Keratinocyte (primary cell): ENCODE measurements around the gene ZNF568. TPM values are rescaled to one million over a fixed set of nuclear protein-coding genes. Genes with fewer than 3 reads are reported as not detected.

ENCODE experiments used
- DNase-seq: peaks from one replicate; pipeline ENCODE4 v3.0.0-alpha.2; 2011; ENCODE audit warnings: low read depth, missing footprints, low spot score
- FAIRE-seq: peaks from 2 replicates; lab custom pipeline; 2011; peaks lifted over from hg19 to GRCh38; lab: Jason Lieb, UNC
- H2AFZ ChIP-seq: 2 replicates; pipeline ENCODE4 v1.6.0; 2012; ENCODE audit warnings: low read length, control low read depth, inconsistent platforms; ENCODE audit not compliant: control insufficient read depth
- H3K27ac ChIP-seq: 2 replicates; pipeline ENCODE4 v1.5.1; 2011; ENCODE audit warnings: low read length; ENCODE audit not compliant: control insufficient read depth, insufficient read depth
- H3K27me3 ChIP-seq: 3 replicates; pipeline ENCODE4 v1.6.0; 2011; ENCODE audit warnings: low read length; ENCODE audit not compliant: control insufficient read depth, insufficient read depth; ENCODE audit errors: extremely low read depth
- H3K36me3 ChIP-seq, 2 experiments: 2 replicates in 1 of 2; 3 replicates in 1 of 2; pipeline ENCODE4 v1.5.1; 2011; ENCODE audit warnings: low read length in 2 of 2, mild to moderate bottlenecking in 1 of 2; ENCODE audit not compliant: control insufficient read depth in 2 of 2, insufficient read depth in 2 of 2; ENCODE audit errors: extremely low read depth in 1 of 2
- H3K4me1 ChIP-seq: 3 replicates; pipeline ENCODE4 v1.5.1; 2011; ENCODE audit warnings: low read length; ENCODE audit not compliant: control insufficient read depth, insufficient read depth; ENCODE audit errors: extremely low read depth
- H3K4me2 ChIP-seq: 3 replicates; pipeline ENCODE4 v1.6.0; 2011; ENCODE audit warnings: low read depth, low read length; ENCODE audit not compliant: control insufficient read depth, insufficient read depth; ENCODE audit errors: extremely low read depth
- H3K4me3 ChIP-seq, 3 experiments: fragments of 200-600 bp in 1 of 3; sonication (generic) in 1 of 3; 2 replicates in 2 of 3; 3 replicates in 1 of 3; pipeline ENCODE4 v1.5.1; 2011 to 2016; ENCODE audit warnings: low read length in 3 of 3, mild to moderate bottlenecking in 3 of 3, control low read depth in 2 of 3, inconsistent platforms in 1 of 3, low read depth in 1 of 3, mixed read lengths in 1 of 3, mixed run types in 1 of 3, moderate library complexity in 1 of 3; ENCODE audit not compliant: control insufficient read depth in 2 of 3, insufficient read depth in 2 of 3; ENCODE audit errors: extremely low read depth in 1 of 3
- H3K79me2 ChIP-seq: 2 replicates; pipeline ENCODE4 v1.6.0; 2012; ENCODE audit warnings: low read length; ENCODE audit not compliant: control insufficient read depth, insufficient read depth
- H3K9ac ChIP-seq: 3 replicates; pipeline ENCODE4 v1.6.0; 2011; ENCODE audit warnings: low read length; ENCODE audit not compliant: control insufficient read depth, insufficient read depth; ENCODE audit errors: extremely low read depth
- H3K9me1 ChIP-seq: 3 replicates; pipeline ENCODE4 v1.6.0; 2011; ENCODE audit warnings: low read length; ENCODE audit not compliant: control insufficient read depth, insufficient read depth; ENCODE audit errors: extremely low read depth
- H3K9me3 ChIP-seq: 2 replicates; pipeline ENCODE4 v1.5.1; 2012; ENCODE audit warnings: low read depth, low read length; ENCODE audit not compliant: control insufficient read depth
- H4K20me1 ChIP-seq: 3 replicates; pipeline ENCODE4 v1.6.0; 2011; ENCODE audit warnings: low read length; ENCODE audit not compliant: control insufficient read depth, insufficient read depth; ENCODE audit errors: extremely low read depth
- EZH2 ChIP-seq: IDR thresholded peaks from one replicate; pipeline ENCODE4 v1.6.1; 2012; ENCODE audit warnings: inconsistent platforms, mild to moderate bottlenecking, low read length, moderate library complexity
- dilution Hi-C: fragments of 300-500 bp; cut with MboI; formaldehyde crosslinking; loops from one replicate; pipeline ENCODE4 v1.7.0; 2020; ENCODE audit warnings: low sequenced_read_pairs; ENCODE audit not compliant: extremely low pct_ligation_motif_present
- polyA plus RNA-seq, 5 experiments: library from polyadenylated mRNA; depleted of rRNA in 3 of 5; stranded (reverse) in 3 of 5; stranded (forward) in 1 of 5; unstranded in 1 of 5; fragments of >200 nt; gene quantifications; 1 replicate in 1 of 5; 2 replicates in 3 of 5; 3 replicates in 1 of 5; pipeline versions ENCODE4 v1.2.1 to v1.2.3, GENCODE V29; 2011 to 2012; ENCODE audit warnings: missing spikeins in 2 of 5, low read depth in 1 of 5, low replicate concordance in 1 of 5
- TF ChIP-seq, protein P1 (sequence below), 3 experiments: IDR thresholded peaks in 1 of 3; conservative IDR thresholded peaks in 1 of 3; optimal IDR thresholded peaks in 1 of 3; 2 replicates in 2 of 3; 3 replicates in 1 of 3; pipeline versions ENCODE3 to v1.5.1; 2011; ENCODE audit warnings: low read length in 3 of 3, mild to moderate bottlenecking in 3 of 3, moderate library complexity in 2 of 3, control low read depth in 1 of 3, inconsistent platforms in 1 of 3; ENCODE audit not compliant: insufficient read depth in 2 of 3; ENCODE audit errors: extremely low read depth in 1 of 3

Gene ZNF568
- polyA plus RNA-seq, 1 donor (not counting 4 experiments of a cell fraction or from before 2014, with no cell fraction given) = 4.1 TPM

DNA sequence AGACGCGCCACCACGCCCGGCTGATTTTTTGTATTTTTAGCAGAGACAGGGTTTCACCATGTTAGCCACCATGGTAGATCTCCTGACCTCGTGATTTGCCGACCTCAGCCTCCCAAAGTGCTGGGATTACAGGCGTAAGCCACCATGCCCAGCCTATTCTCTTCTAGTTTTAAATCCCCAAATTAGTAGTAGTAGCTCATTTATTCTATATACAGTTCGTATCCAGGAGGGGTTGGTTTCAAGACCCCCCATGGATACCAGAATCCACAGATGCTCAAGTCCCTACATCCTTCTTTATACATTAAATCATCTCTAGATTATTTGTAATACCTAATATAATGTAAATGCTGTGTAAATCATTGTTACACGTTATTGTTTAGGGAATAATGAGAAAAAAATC lies 2.0 kb downstream of the ZNF568 start:
- dilution Hi-C loops = no loop called here
- H3K4me3 ChIP-seq = no peak overlapping the region

DNA sequence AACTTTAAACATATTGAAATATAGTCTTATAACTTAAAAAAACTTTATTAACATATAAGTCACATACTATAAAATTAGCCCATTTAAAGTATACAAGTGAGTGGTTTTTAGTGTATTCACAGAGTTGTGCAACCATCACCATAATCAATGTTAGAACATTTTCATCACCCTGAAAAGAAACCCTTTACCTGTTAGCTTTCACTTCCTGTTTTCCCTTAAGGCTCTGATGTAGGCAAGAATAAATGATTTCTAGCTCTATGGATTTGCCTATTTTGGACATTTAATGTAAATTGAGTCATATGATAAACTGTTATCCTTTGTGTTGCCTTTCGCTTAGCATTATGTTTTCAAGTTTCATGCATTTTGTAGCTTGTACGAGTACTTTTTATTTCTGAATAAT lies 15.6 kb downstream of the ZNF568 start:
- H3K4me3 ChIP-seq = no peak overlapping the region
- no peak overlapping the region for H3K4me2 ChIP-seq
- H4K20me1 ChIP-seq = no peaks in the 10 kb centered on the region
- DNase-seq (no peak), FAIRE-seq (no peak)
- no peak overlapping the region for H2AFZ ChIP-seq
- H3K9me1 ChIP-seq = no peaks in the 10 kb centered on the region
- no peak for TF ChIP-seq EZH2
- TF ChIP-seq, protein P1, sequence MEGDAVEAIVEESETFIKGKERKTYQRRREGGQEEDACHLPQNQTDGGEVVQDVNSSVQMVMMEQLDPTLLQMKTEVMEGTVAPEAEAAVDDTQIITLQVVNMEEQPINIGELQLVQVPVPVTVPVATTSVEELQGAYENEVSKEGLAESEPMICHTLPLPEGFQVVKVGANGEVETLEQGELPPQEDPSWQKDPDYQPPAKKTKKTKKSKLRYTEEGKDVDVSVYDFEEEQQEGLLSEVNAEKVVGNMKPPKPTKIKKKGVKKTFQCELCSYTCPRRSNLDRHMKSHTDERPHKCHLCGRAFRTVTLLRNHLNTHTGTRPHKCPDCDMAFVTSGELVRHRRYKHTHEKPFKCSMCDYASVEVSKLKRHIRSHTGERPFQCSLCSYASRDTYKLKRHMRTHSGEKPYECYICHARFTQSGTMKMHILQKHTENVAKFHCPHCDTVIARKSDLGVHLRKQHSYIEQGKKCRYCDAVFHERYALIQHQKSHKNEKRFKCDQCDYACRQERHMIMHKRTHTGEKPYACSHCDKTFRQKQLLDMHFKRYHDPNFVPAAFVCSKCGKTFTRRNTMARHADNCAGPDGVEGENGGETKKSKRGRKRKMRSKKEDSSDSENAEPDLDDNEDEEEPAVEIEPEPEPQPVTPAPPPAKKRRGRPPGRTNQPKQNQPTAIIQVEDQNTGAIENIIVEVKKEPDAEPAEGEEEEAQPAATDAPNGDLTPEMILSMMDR (optimal IDR thresholded peaks at IDR 0.05 in 1 of 3, IDR thresholded peaks at IDR 0.05 in 1 of 3, conservative IDR thresholded peaks at IDR 0.05 in 1 of 3; ENCODE audit: extremely low read depth in 1 of 3, insufficient read depth in 2 of 3, low read length in 3 of 3) = no peak
- H3K4me1 ChIP-seq = no peaks in the 10 kb centered on the region
- dilution Hi-C loops = no loop called here
- H3K79me2 ChIP-seq = no peaks in the 10 kb centered on the region
- H3K27me3 ChIP-seq = no peaks in the 10 kb centered on the region
- peaks cover 2% of the 10 kb centered on the region in 2 experiments for H3K36me3 ChIP-seq
- no peak overlapping the region for H3K9ac ChIP-seq
- no peak overlapping the region for H3K27ac ChIP-seq
- H3K9me3 ChIP-seq = no peaks in the 10 kb centered on the region

More for the DNA sequence above, 2.0 kb downstream of the ZNF568 start:
- H3K27ac ChIP-seq = no peak overlapping the region
- DNase-seq = no peak
- H3K36me3 ChIP-seq = peaks cover 1 to 5% of the 10 kb centered on the region in 2 experiments
- TF ChIP-seq, protein P1 (optimal IDR thresholded peaks at IDR 0.05 in 1 of 3, IDR thresholded peaks at IDR 0.05 in 1 of 3, conservative IDR thresholded peaks at IDR 0.05 in 1 of 3; ENCODE audit: extremely low read depth in 1 of 3, insufficient read depth in 2 of 3, low read length in 3 of 3) = no peak
- TF ChIP-seq EZH2 = no peak
- no peak overlapping the region for H3K9ac ChIP-seq
- no peaks in the 10 kb centered on the region for H4K20me1 ChIP-seq
- peaks cover 9% of the 10 kb centered on the region for H3K79me2 ChIP-seq
- no peak overlapping the region for H3K4me2 ChIP-seq
- no peak overlapping the region for H2AFZ ChIP-seq
- no peaks in the 10 kb centered on the region for H3K27me3 ChIP-seq
- no peaks in the 10 kb centered on the region for H3K9me3 ChIP-seq
- no peaks in the 10 kb centered on the region for H3K9me1 ChIP-seq
- H3K4me1 ChIP-seq = peaks cover 11% of the 10 kb centered on the region
- FAIRE-seq = no peak
